Cortex of kidney (tissue), 1 donor: ENCODE data around the gene ZNF268.
A peak's percentile ranks its signal among the peaks of the same experiment; 100 is the strongest.

Source experiments
- DNase-seq: peaks from one replicate; lab custom pipeline; 2025; lab: John Stamatoyannopoulos, UW

ZNF268 gene

DNA sequence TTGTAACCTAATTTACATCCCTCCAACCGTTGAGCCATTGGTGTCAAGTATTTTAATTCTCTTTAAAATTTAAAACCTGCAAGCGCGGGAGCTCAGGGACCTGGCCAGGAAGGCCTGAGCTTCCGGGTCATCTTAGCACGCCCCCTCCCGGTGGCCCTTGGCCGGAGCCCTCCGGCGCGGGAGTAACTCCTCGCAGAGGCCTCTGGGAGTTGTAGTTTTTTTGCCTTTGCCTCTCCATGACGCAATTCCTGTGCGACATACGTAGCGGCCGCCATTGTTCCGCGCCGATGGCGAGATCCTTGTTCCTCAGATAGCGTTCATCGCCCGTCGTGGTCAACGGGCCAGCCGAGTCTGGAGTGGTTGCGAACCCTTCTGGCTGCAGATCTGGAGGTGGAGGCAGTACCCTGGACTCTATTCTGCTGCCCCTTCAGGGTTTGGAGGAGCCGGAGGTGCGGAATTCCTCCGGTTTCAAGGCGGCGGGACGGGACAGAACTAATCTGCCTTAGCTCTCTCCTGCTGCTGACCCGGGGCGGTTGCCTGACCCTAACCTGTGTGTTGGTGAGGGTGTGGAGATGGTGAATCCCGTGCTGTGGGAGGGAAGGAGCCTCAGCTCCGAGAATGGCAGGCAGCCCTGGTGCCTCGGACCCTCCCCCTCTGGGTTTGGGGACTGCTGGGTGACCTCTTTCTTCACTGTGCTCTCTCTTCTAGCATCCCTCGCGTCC, at the start of gene ZNF268:
TSS of gene ZNF268 (plus strand) at position 258 of the 722 bp plus-strand sequence. CDS start 503 bp downstream, outside the sequence.
- DNase-seq: peak; percentile 54

DNA sequence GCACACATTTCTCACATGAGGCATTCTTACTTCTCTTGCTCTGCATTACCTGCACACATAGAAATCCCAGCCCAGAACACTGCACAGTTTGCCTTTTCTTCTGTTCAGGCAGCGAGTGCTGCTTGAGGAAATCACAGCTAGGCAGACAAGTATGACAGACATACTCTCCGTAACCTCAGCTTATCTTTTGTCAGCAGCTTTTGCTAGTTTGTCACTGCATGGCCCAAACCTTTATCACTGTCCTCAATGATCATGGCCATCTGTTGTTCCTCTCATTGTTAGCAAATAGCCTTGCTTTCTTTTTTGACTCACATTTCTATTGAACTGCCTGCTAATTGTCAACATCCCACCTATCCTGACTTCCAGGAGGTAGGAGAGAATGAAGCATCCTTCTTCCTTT, 45.5 kb upstream of the ZNF268 start:
- no peak for DNase-seq

DNA sequence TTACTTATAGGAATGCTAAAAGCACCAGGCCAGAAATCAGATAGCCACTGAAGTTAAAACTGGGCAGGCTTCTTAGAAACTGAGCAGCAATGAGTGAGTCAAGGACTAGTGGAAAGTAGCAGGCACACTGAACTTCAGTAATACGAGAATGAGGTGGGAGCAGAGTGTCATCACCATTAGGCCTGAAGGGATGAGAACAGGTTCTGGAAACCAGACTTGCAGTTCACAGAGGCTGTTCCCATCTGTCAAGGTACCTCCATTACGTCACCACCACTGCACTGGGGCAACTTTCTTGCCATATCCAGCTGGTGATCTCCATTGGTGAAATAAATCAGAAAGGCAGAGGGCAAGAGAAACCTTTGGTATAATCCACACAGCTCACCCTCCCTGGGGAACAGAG, 35.3 kb upstream of the ZNF268 start:
- DNase-seq: no peak

DNA sequence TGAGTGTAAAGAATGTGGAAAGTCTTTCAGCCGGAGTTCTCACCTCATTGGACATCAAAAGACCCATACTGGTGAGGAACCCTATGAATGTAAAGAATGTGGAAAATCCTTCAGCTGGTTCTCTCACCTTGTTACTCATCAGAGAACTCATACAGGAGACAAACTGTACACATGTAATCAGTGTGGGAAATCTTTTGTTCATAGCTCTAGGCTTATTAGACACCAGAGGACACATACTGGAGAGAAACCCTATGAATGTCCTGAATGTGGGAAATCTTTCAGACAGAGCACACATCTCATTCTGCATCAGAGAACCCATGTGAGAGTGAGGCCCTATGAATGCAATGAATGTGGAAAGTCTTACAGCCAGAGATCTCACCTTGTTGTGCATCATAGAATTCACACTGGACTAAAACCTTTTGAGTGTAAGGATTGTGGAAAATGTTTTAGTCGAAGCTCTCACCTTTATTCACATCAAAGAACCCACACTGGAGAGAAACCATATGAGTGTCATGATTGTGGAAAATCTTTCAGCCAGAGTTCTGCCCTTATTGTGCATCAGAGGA, 25.1 kb upstream of the ZNF268 start:
- no peak for DNase-seq

DNA sequence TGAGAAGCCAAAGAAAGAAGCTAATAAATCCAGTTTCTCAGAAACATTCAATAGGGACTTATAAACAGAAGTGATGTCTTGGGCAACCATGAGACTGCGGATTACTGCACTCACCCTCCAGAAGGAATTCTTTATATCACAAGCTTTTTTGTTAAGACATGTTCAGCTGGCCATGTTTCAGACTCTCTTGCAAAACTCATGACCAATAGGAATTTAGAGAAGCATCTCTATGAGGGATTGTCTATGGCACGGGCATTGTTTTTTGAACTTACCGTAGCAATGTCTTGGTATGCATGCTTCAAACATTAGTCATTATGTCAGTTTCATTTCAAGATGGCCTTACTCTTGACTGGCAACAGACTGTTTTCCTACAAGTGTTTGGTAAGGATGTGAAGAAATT, 15.5 kb upstream of the ZNF268 start:
- DNase-seq: no peak

DNA sequence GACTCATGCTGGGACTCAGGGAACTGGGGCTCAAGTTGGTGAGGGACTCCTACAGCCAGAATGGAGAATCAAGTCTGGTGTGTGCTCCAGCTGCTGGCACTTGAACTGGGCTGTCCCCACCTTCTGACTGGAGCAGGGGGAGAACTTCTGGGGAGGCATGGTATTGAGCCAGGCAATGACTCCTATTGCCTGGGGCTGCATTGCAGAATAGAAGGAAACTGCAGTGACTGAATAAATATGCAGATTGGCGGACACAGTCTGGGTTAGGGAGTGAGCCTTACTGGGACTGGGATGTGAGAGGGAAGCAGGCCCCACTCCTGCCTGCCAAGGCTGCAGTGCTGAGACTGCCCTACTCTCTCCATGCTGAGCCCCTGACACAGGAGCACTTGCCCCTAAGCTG, 8.8 kb upstream of the ZNF268 start:
- DNase-seq: no peak

DNA sequence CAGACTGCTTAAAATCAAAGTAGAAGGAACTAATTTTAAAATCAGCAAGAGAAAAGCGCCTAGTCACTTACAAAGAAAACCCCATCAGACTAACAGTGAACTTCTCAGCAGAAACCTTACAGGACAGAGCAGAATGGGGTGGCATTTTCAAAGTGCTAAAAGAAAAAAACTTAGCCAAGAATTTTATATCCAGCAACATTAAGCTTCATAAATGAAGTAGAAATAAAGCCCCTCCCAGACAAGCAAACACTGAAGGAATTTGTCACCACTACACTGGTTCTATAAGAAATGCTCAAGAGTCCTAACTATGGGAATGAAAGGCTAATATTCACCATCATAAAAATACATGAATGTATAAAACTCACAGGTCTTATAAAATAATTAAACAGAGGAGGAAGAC, 6.4 kb upstream of the ZNF268 start:
- DNase-seq: no peak

DNA sequence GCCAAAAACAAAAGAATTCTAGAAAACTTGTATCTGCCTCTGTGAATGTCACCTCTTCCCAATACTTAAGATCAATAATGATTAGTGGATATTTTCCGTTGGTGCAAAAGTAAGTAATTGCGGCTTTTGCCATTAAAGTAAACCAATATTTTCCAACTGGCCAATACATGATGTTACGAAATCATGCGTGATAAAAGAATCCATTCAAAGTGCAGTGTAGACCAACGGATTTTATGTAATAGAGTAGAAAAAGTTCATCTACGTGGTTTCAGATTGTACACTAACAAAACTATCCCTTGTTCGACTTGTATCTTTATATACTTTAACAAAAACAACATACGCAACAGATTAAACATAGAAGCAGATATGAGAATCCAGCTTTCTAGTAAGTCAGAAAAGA, 626 bp upstream of the ZNF268 start:
- no peak for DNase-seq

DNA sequence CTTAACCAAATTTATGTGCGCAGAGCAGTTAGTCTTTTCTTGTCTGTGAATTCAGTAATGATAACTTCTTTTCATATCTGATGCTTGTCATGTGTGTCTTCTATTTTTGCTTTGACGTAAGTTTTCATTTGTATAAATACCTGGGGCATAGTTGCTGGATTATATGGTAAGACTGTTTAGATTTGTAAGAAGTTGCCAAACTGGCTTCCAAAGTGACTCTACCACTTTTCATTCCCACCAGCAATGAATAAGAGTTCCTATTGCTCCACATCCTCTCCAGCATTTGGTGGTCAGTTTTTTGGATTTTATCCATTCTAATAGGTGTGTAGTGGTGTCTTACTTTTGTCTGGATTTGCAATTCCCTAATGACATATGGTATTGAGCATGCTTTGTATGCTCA, 8.9 kb downstream of the ZNF268 start:
- no peak for DNase-seq

DNA sequence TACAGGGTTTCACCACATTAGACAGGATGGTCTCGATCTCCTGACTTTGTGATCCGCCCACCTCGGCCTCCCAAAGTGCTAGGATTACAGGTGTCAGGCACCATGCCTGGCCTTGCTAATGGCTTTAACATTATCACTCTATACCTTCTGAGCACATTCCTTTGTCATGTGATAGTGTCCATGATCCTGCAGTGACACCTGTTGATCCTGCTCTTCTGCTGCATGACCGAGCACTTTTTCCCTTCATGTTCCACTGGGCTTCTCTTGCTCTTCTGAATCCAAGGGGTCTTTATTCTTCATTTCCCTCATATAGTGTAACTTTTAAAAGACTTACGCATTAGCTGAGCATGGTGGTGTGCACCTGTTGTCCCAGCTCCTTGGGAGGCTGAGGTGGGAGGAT, 11.6 kb downstream of the ZNF268 start:
- no peak for DNase-seq

DNA sequence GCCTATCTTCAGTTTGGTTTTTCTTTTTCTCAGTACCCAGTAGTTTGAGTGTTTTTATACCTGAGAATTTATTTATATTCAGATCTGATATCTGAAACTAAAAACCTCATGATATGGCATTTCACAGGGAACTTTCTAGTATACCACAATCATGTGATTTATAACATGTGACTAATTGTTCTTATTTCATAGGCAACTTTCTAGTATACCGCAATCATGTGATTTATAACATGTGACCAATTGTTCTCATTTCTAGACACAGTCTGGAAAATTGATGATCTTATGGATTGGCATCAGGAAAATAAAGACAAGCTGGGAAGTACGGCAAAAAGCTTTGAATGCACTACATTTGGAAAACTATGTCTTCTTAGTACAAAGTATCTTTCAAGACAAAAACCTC, 20.6 kb downstream of the ZNF268 start:
- DNase-seq: no peak

DNA sequence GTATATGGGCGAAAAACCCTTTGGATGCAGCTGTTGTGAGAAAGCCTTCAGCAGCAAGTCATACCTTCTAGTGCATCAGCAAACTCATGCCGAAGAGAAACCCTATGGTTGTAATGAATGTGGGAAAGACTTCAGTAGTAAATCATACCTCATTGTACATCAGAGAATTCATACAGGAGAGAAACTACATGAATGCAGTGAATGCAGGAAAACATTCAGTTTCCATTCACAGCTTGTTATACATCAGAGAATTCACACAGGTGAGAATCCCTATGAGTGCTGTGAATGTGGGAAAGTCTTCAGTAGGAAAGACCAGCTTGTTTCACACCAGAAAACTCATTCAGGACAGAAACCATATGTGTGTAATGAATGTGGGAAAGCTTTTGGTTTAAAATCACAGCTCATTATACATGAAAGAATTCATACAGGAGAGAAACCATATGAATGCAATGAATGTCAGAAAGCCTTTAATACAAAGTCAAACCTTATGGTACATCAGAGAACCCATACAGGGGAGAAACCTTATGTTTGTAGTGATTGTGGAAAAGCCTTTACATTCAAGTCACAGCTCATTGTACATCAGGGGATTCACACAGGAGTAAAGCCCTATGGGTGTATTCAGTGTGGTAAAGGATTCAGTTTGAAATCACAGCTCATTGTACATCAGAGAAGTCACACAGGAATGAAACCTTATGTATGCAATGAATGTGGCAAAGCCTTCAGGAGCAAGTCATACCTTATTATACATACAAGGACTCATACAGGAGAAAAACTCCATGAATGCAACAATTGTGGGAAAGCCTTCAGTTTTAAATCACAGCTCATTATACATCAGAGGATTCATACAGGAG, 21.4 kb downstream of the ZNF268 start:
- DNase-seq: no peak

DNA sequence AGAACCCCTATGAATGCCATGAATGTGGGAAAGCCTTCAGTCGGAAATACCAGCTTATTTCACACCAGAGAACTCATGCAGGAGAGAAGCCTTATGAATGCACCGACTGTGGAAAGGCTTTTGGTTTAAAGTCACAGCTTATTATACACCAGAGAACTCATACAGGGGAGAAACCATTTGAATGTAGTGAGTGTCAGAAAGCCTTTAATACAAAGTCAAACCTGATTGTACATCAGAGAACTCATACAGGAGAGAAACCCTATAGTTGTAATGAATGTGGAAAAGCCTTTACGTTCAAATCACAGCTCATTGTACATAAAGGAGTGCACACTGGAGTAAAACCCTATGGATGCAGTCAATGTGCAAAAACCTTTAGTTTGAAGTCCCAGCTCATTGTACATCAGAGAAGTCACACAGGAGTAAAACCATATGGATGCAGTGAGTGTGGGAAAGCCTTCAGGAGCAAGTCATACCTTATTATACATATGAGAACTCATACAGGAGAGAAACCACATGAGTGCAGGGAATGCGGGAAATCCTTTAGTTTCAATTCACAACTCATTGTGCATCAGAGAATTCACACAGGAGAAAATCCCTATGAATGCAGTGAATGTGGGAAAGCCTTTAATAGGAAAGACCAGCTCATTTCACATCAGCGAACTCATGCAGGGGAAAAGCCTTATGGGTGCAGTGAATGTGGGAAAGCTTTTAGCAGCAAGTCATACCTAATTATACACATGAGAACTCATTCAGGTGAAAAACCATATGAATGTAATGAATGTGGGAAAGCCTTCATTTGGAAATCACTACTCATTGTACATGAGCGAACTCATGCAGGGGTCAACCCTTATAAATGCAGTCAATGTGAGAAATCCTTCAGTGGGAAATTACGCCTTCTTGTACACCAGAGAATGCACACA, 22.3 kb downstream of the ZNF268 start:
- no peak for DNase-seq

DNA sequence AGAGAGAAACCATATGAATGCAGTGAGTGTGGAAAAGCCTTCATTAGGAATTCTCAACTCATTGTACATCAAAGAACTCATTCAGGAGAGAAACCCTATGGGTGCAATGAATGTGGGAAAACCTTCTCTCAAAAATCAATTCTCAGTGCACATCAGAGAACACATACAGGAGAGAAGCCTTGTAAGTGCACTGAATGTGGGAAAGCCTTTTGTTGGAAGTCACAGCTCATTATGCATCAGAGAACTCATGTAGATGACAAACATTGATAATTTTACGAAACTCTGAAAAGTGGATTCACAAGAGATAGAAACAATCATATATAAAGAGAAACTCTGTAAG, 22.9 kb downstream of the ZNF268 start:
- DNase-seq: no peak

DNA sequence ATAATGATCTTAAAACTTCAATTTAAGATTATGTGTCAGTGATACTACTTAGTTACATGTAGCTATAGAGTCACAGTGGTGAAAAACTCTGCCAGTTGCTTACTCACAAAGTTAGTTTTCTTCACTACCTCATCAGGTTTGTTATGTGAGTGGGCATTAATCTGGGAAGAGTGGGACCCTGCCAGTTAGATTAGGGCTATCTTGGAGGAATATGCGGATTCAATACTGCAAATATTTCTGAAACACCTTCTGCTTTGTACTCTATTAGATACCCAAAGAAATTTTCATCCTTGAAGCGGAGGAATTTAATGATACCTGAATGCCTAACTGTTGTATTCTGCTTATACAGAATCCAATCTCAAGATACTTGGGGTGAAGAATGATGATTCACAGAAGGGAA, 25.1 kb downstream of the ZNF268 start:
- no peak for DNase-seq

DNA sequence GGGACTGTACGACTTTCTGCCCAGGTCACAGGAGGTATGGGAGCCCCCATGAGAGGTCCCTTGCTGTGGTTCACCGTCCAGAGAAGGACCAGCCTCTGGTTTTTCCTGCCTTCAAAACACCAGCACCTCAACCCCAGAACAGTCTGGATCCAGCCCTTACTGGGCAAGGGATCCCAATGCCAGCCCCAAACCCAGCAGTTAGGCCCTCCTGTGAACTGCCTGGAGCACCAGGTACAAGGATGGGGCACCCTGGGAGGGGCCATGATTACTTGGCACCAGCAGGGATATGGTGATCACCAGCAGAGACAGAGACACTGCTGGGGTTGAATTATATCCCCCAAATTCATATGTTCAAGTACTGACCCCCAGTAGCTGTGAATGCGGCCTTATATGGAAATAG, 34.4 kb downstream of the ZNF268 start:
- DNase-seq: no peak

DNA sequence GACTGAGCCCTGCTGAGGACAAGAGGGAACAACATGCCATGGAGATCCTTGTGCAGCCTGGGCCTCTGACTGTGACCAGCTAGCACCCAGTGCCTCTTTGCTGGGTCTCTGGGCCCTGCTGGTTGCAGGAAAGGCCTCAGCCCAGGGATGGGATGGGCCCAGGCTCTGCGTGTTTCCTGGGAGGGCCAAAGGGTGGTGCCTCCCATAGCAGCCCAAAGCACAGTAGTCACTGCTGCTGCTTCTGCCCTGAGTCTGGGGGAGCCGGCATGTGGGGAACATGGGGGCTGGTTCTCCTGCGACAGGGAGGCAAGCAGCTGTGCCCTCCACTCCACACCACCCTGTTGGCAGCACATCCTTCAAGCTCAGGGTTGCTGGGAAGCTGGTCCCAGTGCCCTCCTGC, 35.9 kb downstream of the ZNF268 start:
- no peak for DNase-seq

DNA sequence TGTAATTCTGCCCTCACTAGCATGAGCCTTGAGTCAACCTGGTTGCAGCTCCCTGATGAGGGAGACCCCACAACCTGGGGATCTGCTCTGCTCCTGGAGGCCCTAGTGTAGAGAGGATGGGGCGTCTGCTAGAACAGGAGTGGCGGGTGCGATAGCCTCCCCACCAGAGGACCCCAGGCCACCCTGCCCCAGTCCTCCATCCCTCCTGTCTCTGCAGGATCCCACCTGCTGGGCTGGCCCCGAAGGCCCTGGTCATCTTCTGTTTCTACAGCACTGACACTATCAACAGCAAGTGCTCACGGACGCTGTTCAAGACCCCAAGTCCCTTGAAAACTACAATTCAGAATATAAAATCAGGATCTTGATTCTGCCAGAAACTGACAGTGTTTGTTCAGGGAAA, 39.2 kb downstream of the ZNF268 start:
- DNase-seq: no peak

DNA sequence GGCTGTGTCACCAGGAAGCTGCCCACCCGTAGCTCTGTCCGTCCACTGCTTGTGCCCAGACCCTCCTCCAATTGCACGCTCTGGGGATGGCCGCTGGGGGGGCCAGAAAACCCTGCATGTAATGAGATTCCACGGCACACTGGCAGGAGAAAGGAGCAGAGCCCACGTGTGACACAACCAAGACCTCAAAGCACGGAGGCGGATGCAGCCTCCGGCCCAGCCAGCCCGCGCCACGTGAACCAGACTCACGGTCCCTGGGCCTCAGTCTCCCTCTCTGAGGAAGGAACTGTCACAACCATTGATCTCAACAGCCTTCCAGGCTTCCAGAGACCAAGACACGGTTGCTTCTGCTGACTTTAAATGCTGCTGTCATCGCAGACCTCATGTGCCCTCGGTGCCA, 39.9 kb downstream of the ZNF268 start:
- DNase-seq: no peak

DNA sequence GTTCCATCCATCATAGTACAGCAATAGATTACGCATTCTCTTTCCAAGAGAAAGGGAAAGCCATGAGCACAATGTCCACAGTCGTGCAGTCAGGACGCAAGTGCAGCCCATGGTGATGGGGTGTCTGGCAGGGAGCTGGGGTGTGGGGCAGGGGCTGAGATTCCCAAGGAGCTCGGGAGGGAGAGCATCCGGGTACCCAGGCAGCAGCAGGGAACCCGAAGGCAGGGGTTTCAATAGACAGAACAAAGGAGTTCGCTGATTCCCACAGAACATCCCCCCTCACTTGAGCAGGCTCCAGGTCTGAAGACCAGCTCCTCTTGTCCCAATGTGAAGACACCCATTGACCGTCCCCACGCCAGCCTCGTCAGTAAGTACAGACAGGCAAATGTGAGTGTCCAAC, 40.9 kb downstream of the ZNF268 start:
- no peak for DNase-seq

DNA sequence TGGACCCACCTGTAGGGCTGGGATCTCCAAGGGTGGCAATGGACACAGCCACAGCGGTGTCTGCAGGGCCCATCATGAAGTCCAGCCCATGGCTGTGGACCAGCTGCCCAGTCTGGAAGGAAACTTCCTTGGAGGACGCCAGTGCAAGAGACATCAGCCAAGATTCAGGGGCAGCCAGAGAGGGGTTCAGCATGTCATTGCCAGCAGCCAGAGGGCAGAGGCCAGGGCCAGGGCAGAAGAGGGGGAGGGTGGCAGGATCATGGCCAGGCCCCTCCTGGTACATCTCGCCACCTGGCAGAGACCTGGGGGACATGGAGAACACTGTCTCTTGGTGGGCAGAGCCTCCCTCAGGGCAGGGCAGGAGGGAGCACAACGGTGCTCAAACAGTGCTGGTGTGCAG, 44.2 kb downstream of the ZNF268 start:
- no peak for DNase-seq

DNA sequence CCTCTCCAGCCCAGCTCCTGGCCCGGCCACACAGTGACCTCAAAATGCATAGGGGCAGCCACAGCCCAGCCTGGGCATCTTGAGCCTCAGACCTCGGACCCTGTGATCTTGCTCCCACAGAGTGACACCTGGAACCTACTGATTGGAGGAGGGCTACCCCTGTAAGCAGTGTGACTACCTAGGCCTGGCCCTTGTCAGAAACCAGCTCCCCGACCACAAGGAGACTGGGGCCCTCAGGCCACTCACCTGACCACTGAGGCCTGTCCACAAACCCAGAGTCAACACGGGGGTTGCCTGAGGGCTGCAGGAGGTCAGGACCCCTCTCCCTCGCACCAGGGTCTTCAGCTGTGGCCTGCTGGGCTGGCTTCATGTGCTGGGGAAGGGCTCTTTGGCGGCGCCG, 45.4 kb downstream of the ZNF268 start:
- DNase-seq: no peak
